Endothelial cell of umbilical vein (primary cell): ENCODE results near the gene NMBR. TPM values are rescaled to one million over a fixed set of nuclear protein-coding genes. Genes with fewer than 3 reads are reported as not detected.
"Not testable (repeated sequence)": the region's sequence is repeated elsewhere in the genome, so short reads cannot be mapped to it uniquely, and the experiment has no call there.

Source experiments
- BruUV-seq: library from RNA; stranded (reverse); fragments of 400-500 nt; replicated peaks from 2 replicates; lab custom pipeline; 2021; lab: Mats Ljungman, UMichigan
- CTCF ChIA-PET: fragments of 300-600, 350-600 bp; sonication (Branson Sonifier 250); formaldehyde crosslinking; loops from one replicate; lab custom pipeline; 2021; ENCODE audit warnings: antibody characterized with exemption, inconsistent platforms; lab: Charles Lee
- POLR2A ChIA-PET: fragments of 300-600, 350-600 bp; sonication (Branson Sonifier 250); formaldehyde crosslinking; loops from one replicate; lab custom pipeline; 2021; ENCODE audit warnings: antibody characterized with exemption, inconsistent platforms; lab: Charles Lee
- DNase-seq: peaks from one replicate; pipeline ENCODE4 v3.0.0-alpha.2; 2011; ENCODE audit warnings: low read depth, low spot score
- FAIRE-seq: peaks from 2 replicates; lab custom pipeline; 2011; peaks lifted over from hg19 to GRCh38; lab: Jason Lieb, UNC
- H2AFZ ChIP-seq: 2 replicates; pipeline ENCODE4 v1.6.0; 2012; ENCODE audit warnings: low read depth, low read length, control low read depth, inconsistent platforms
- H3K27ac ChIP-seq: 2 replicates; pipeline ENCODE4 v1.5.1; 2011; ENCODE audit warnings: low read depth, mild to moderate bottlenecking, control low read depth, low read length, moderate library complexity; ENCODE audit not compliant: insufficient read depth
- H3K27me3 ChIP-seq, 2 experiments: 2 replicates each; pipeline versions ENCODE4 v1.6.0 to v1.6.1; 2011; ENCODE audit warnings: low read length in 2 of 2, mixed read lengths in 1 of 2; ENCODE audit not compliant: control insufficient read depth in 2 of 2, insufficient read depth in 2 of 2
- H3K36me3 ChIP-seq, 2 experiments: 2 replicates in 1 of 2; 3 replicates in 1 of 2; pipeline ENCODE4 v1.5.1; 2011; ENCODE audit warnings: low read length in 2 of 2, mild to moderate bottlenecking in 1 of 2, moderate library complexity in 1 of 2; ENCODE audit not compliant: control insufficient read depth in 2 of 2, insufficient read depth in 2 of 2; ENCODE audit errors: extremely low read depth in 1 of 2
- H3K4me1 ChIP-seq: 3 replicates; pipeline ENCODE4 v1.5.1; 2011; ENCODE audit warnings: mild to moderate bottlenecking, low read length; ENCODE audit not compliant: control insufficient read depth, insufficient read depth; ENCODE audit errors: extremely low read depth
- H3K4me2 ChIP-seq: 2 replicates; pipeline ENCODE4 v1.6.1; 2011; ENCODE audit warnings: low read length, control low read depth, mixed read lengths; ENCODE audit not compliant: insufficient read depth
- H3K4me3 ChIP-seq, 3 experiments: fragments of 200-600 bp in 1 of 3; sonication (generic), shearing (Covaris generic) in 1 of 3; replicated peaks in 1 of 3; 2 replicates each; pipeline ENCODE4 v1.5.1; 2011 to 2016; ENCODE audit warnings: control low read depth in 3 of 3, low read length in 3 of 3, mild to moderate bottlenecking in 2 of 3, inconsistent platforms in 1 of 3, low read depth in 1 of 3, moderate library complexity in 1 of 3; ENCODE audit not compliant: insufficient read depth in 1 of 3
- H3K79me2 ChIP-seq: 2 replicates; pipeline ENCODE4 v1.6.0; 2012; ENCODE audit warnings: low read length, inconsistent platforms; ENCODE audit not compliant: control insufficient read depth, insufficient read depth
- H3K9ac ChIP-seq: replicated peaks from 2 replicates; pipeline ENCODE3; 2011; ENCODE audit warnings: low read length, control low read depth; ENCODE audit not compliant: insufficient read depth; ENCODE audit errors: extremely low read depth
- H3K9me1 ChIP-seq: replicated peaks from 3 replicates; pipeline ENCODE4 v1.6.0; 2011; ENCODE audit warnings: mild to moderate bottlenecking, low read length; ENCODE audit not compliant: control insufficient read depth, insufficient read depth; ENCODE audit errors: extremely low read depth
- H3K9me3 ChIP-seq: replicated peaks from 2 replicates; pipeline ENCODE4 v1.5.1; 2012; ENCODE audit warnings: low read length, inconsistent platforms; ENCODE audit not compliant: control insufficient read depth, insufficient read depth
- H4K20me1 ChIP-seq: replicated peaks from 2 replicates; pipeline ENCODE3; 2011; ENCODE audit warnings: mild to moderate bottlenecking, low read length; ENCODE audit not compliant: control insufficient read depth, insufficient read depth; ENCODE audit errors: extremely low read depth
- CTCF ChIP-seq, 2 donors: IDR thresholded peaks; 1 replicate in 1 of 2; 2 replicates in 1 of 2; pipeline ENCODE4 v1.5.1; 2011; ENCODE audit warnings: low read length in 2 of 2, mild to moderate bottlenecking in 2 of 2, moderate library complexity in 2 of 2, control low read depth in 1 of 2, inconsistent platforms in 1 of 2, low read depth in 1 of 2; ENCODE audit not compliant: insufficient read depth in 1 of 2; ENCODE audit errors: extremely low read depth in 1 of 2
- EZH2 ChIP-seq: IDR thresholded peaks from 2 replicates; pipeline ENCODE4 v1.6.1; 2012; ENCODE audit warnings: borderline replicate concordance, low read depth, mild to moderate bottlenecking, moderate library complexity, low read length, inconsistent platforms; ENCODE audit not compliant: severe bottlenecking
- FOS ChIP-seq: IDR thresholded peaks from 2 replicates; pipeline ENCODE4 v1.6.1; 2011; ENCODE audit warnings: mild to moderate bottlenecking, low read length, moderate library complexity, borderline replicate concordance; ENCODE audit not compliant: insufficient read depth
- GATA2 ChIP-seq: IDR thresholded peaks from 2 replicates; pipeline ENCODE4 v1.7.0; 2011; ENCODE audit warnings: low read depth, mild to moderate bottlenecking, moderate library complexity, mixed read lengths, low read length; ENCODE audit not compliant: insufficient read length, insufficient read depth
- JUN ChIP-seq: IDR thresholded peaks from 2 replicates; pipeline ENCODE4 v1.6.1; 2011; ENCODE audit warnings: borderline replicate concordance, low read depth; ENCODE audit not compliant: insufficient read length, insufficient read depth
- MAX ChIP-seq: IDR thresholded peaks from 2 replicates; pipeline ENCODE4 v1.6.1; 2011; ENCODE audit not compliant: insufficient read depth, insufficient read length
- MYC ChIP-seq: IDR thresholded peaks from one replicate; pipeline ENCODE4 v1.6.1; 2011; ENCODE audit warnings: mild to moderate bottlenecking, low read depth, low read length
- POLR2A ChIP-seq: IDR thresholded peaks from 2 replicates; pipeline ENCODE4 v1.6.1; 2012; ENCODE audit warnings: low read depth, mild to moderate bottlenecking, control low read depth, low read length
- POLR2AphosphoS5 ChIP-seq: IDR thresholded peaks from 2 replicates; pipeline ENCODE4 v1.6.1; 2012; ENCODE audit warnings: low read depth, mild to moderate bottlenecking, control low read depth, low read length, moderate library complexity; ENCODE audit not compliant: insufficient read depth
- dilution Hi-C: fragments of 300-500 bp; cut with MboI; formaldehyde crosslinking; loops from one replicate; pipeline ENCODE4 v1.15.0; 2019; ENCODE audit warnings: low sequenced_read_pairs; ENCODE audit not compliant: extremely low pct_ligation_motif_present
- intact Hi-C: fragments of 100-400 bp; cut with micrococcal nuclease; formaldehyde crosslinking; loops from one replicate; pipeline ENCODE4 v1.10.0; 2022
- polyA plus RNA-seq, 4 experiments: library from polyadenylated mRNA; depleted of rRNA in 3 of 4; stranded (reverse) in 3 of 4; unstranded in 1 of 4; fragments of >200 nt; gene quantifications; 2 replicates each; pipeline versions ENCODE4 v1.2.1 to v1.2.3, GENCODE V29; 2011 to 2012; ENCODE audit warnings: missing spikeins in 1 of 4
- total RNA-seq: library from RNA; stranded (reverse); gene quantifications from 2 replicates; pipeline ENCODE4 v1.2.3, GENCODE V29; 2021

The NMBR gene
- total and polyA plus RNA-seq, 2 donors (not counting 3 experiments of a cell fraction or from before 2014, with no cell fraction given) = not detected

GRCh38 chr6:142068416-142068815, 78.5 kb downstream of the NMBR start:
- Histone ChIP-seq H3K4me3 (no peak overlapping the region), H3K9me3 (no peaks in the 10 kb centered on the region), H3K9me1 (no peaks in the 10 kb centered on the region), H3K27ac (no peak overlapping the region), H4K20me1 (no peaks in the 10 kb centered on the region), H3K79me2 (no peaks in the 10 kb centered on the region), H3K36me3 (no peaks in the 10 kb centered on the region), H3K4me1 (no peaks in the 10 kb centered on the region), H3K4me2 (no peak overlapping the region), H2AFZ (no peak overlapping the region), H3K9ac (no peak overlapping the region), H3K27me3 (no peaks in the 10 kb centered on the region)
- no TSS peak for BruUV-seq
- CTCF ChIA-PET = interaction anchor here (1.1 kb wide), 1 partner anchor 11 kb away, joined by 3 read pairs; no protein-coding TSS in a partner anchor
- FAIRE-seq = no peak
- intact Hi-C loops (no loop called here), dilution Hi-C loops (no loop called here)
- POLR2A ChIA-PET = no interaction called here
- TF ChIP-seq EZH2 (no peak), POLR2A (no peak), POLR2AphosphoS5 (no peak), MAX (no peak), GATA2 (no peak), FOS (no peak), CTCF (IDR thresholded peaks at IDR 0.05; ENCODE audit: extremely low read depth in 1 of 2, insufficient read depth in 1 of 2, low read depth in 1 of 2, low read length in 2 of 2) (no peak), MYC (no peak), JUN (no peak)
- DNase-seq = no peak

GRCh38 chr6:142062861-142063260, 84.1 kb downstream of the NMBR start:
- dilution Hi-C loops, H4K20me1 ChIP-seq, BruUV-seq, DNase-seq, H3K4me3 ChIP-seq, H3K27me3 ChIP-seq, H3K9me1 ChIP-seq, H3K4me2 ChIP-seq, intact Hi-C loops, H3K79me2 ChIP-seq, H3K4me1 ChIP-seq, H3K9ac ChIP-seq, POLR2A ChIA-PET, H3K36me3 ChIP-seq, H3K27ac ChIP-seq, H3K9me3 ChIP-seq, FAIRE-seq, H2AFZ ChIP-seq: not testable (repeated sequence)
- CTCF ChIA-PET = interaction anchor here (1.3 kb wide), 1 partner anchor 13 kb away, joined by 3 read pairs; no protein-coding TSS in a partner anchor
